Activated effector memory CD4-positive, alpha-beta T cell treated with anti-CD3 and anti-CD28 coated beads, Interleukin-2, amount 50 U/mL, for 16 hours (primary cell): ENCODE results near the gene CACNA1C.

Experiments used
- DNase-seq: peaks from one replicate; pipeline ENCODE4 v3.0.0-alpha.2; 2020

CACNA1C gene

DNA sequence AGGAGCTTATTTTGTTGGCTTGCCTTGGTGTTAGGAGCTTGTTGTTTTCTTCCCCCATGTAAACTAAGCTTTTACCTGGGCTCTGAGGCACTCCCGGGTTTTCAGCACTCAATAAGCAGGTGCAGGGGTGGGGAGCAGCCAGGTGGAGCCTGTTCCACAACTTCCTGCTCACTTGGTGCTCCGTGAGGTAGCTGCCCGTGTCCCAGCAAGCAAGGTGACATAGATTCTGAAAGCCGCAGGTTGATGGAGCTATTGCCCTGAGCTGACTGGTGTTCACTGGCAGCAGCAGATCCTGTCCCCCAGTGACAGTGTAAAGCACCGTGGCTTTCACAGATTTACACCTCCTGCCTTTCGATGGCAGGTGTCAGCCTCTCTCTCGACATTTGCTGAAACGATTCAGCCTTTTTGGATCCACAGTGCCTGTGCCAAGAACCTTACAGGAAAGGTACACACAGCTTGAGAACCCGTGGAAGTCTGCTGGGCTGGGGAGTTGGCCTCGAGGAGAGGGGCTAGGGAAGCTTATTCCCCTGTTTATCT is 446.2 kb downstream of the CACNA1C start:
- no peak for DNase-seq

DNA sequence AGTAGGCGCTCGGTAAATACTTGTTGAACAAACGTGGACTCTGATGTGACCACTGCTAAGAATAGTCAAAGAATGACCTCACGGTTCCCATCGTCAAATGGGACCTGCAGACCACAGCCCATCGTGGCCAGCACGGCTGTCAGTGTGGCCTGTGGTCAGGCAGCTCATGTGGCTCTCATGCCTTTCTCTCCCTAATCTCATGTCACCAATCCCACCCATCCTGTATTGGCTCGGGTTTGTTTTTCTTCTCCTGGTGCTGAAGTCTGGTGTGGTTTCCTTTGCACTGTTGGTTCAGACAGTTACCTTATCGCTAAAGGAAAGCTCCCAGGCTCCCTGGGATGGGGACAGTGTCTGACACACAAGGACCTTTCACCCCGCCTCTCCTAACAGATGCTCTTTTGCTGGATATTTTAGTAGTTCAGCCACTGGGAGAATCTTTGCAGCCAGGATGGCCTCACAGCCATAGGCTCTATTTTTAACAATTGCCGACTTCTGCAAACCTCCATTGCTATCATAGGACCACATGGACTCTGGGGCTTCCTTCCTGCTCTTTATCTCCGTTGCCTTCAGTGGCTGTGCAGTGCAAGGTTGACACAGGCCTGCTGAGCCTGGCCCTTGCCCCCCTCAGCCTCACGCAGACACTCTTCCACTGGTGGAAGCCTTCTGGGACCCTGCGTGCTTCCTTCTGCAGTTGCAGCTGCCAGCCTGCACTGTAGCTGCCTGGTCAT is 448.8 kb downstream of the CACNA1C start:
- no peak for DNase-seq

DNA sequence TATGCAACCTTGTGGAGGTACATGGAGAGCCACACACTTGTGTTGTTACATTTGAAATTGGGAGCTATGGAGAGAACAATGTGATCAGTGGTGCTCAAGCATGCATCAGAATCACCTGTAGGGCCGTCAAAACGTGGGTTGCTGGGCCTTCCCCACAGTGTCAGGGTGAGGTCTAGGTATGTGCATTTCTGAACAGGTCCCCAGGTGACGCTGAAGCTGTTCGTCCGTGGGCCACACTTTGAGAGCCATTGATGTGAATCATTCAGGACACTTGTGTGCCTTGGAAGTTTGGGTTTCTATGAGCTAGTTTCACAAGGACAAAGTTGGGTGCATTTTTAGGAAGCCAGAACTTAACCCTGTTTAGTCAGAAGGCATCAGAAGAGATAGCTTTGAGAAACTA is 450.2 kb downstream of the CACNA1C start:
- DNase-seq, result no peak

DNA sequence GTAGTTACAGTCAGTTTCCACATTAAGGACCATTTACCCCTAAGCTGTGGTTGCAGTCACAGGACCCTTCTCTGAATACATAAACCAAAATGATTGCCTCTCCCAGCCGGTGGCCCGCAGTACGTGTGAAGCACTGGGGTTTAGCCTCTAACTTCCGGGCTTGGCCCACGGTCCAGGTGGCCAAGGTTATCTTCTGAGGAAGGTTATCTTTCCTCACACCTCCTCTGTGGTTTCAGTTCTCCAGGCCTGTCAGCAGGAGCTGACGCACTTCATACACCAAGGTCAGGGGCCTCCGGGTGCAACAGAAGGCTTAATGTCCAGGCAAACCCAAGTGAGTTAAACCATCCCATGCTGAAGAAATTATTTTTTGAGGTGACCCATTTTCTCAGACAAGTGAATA is 451.0 kb downstream of the CACNA1C start:
- no peak for DNase-seq

DNA sequence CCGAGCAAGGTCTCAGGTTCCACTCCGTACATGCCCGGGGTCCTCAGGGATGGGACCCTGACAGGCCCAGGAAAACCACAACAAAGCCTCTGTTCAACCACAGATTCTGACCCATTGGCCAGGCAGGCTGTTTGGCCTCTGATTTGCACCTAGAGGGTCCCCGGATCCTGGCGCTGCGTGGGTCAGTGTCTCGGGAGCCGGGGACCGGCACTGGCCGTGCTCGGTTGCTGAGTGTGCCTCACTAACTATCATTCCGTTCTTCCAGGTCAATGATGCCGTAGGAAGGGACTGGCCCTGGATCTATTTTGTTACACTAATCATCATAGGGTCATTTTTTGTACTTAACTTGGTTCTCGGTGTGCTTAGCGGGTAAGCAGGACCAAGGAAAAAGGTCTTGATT is 451.8 kb downstream of the CACNA1C start:
- DNase-seq, result no peak

DNA sequence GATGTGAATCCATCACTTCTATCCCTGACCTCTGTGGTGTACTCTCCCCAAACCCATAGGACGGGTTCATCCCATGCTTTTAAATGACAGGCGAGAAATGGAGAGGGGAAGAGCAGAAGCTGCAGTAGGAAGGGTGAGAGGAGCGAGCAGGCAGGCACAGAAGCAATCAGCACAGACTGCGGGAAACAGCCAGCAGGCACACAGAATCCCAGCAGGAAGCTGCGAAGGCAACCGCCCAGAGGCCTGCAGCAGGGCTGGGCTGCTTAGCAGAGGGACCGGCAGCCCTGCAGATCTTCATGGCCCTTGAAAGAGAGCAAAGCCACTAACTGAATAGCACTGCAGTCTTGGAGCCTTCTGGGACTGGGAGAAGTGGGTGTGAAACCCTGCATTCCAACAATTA is 455.0 kb downstream of the CACNA1C start:
- DNase-seq, result no peak

DNA sequence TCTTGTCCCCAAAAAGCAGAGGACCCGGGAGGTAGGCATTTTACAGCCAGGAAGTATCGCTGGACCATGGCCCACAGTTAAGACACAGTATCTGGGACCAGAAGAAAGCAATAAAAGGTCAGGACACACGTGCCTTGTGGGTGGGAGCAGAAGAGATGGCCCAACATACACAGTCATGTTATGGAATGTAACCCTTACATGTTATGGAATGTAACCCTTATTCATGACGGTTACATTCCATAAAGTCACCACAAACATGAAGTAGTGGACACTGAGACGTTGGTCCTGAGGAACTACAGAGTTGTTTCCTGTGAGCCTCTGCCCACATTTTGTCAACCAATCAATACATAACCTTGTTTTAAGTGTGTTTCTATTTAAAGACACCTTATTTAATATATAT is 456.4 kb downstream of the CACNA1C start:
- DNase-seq, result no peak

DNA sequence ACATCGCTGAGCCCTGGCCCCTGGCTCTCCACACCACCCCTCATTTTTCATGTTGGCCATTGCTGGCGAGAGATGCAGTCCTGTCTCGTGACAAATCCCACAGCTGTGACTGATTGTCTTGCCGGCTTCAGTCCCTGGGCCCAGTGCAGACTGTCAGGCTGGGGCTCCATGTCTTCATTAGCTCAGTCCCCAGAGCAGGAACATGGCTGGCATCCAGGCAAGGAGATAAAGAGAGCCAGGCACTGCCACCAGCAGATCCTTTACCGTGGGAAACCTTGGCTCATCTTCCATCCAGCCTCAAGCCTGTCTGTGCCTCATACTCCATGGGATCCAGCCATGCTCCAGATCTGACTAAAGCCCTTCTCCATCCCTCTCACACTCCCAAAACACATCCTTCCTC is 457.3 kb downstream of the CACNA1C start:
- no peak for DNase-seq

DNA sequence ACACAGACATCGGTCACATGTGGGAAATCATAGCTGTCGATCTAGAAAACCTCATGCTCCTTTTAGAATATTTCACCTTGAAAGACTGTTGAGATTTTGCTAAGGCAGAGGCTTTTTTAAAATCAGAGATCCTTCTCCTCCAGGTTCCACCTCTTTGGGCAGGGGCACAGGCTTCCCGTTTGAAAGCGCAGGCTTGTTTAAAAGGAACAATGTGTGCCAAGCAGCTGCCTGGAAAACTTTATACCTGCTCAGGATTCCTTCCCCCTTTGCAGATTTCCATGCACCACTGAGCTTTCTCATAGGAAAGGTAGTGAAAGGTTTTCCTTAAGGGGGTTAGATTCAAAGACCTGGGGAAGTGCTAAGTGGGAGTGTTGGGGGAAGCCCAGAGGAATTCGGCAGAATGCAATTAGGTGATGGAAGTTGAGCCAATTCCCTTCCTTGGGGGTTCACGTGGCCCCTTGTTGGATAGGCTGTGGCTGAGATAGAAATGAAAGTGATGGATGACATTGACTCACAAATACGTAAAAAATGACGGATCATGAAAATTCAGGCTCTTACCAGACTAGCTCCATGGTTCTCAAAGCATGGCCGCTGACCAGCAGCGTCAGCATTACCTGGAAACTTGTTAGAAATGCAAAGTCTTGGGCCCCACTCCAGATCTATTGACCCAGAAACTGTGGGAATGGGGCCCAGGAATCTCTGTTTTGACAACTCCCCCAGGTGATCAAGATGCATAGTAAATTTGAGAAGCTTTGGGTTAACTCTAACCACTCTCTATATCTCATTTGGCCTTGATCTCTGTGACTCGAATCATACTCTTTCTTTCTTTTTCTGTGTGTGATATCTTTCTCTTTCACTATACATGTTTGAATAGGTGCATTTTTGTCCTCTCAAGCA is 460.6 kb downstream of the CACNA1C start:
- DNase-seq, result no peak

DNA sequence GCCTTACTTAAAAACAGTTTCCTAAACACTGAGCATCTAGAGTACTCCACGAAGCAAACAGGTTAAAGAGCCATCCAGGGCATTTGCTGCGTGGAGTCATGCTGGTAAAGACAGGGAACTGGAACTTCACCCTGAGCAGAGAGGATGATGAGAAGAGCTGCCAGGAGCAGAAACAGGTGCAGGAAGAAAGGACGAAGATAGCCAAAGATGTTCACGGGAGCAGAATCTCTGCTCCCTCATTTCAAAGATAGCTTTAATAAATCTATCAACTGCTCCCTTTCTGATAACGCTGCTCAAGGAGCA is 461.2 kb downstream of the CACNA1C start:
- no peak for DNase-seq

DNA sequence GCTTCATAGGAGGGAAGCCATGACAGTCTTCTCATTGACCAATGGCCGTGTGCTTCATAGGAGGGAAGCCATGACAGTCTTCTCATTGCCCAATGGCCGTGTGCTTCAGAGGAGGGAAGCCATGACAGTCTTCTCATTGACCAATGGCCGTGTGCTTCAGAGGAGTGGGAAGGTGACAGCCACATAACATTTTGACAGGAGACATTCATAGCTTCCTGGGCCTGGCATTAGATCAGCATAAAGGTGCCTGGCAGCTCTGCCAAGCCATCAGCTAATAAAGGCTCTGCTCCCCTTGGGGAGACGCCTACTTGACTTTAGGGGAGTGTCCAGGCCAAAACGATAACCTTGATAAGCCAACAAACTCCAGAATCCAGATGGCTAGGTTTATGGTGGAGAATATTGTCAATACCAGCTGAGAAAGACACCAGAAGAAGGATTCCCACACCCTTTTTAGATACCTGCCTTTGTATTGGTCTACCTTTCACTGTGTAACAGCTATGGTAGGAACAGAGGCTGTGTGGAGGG is 468.0 kb downstream of the CACNA1C start:
- DNase-seq, result no peak

DNA sequence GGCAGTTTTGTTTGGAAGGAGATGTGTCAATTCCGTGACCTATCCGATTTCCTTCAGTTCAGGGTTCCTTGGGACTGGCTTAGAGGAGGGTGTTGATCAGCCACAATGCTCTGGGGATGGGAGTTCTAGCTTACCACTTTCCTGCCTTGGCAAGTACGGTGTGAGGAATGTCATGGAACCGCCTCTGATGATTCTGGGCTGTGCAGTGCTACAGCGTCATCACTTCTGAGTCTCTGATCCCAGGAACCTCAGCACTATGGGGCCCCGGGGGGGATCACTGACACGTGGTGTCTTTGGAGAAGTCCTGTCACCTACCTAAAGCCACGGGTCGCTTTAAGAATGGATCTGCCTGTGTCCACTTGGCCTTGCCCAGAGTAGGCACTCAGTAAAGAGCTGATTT is 470.5 kb downstream of the CACNA1C start:
- DNase-seq, result no peak

DNA sequence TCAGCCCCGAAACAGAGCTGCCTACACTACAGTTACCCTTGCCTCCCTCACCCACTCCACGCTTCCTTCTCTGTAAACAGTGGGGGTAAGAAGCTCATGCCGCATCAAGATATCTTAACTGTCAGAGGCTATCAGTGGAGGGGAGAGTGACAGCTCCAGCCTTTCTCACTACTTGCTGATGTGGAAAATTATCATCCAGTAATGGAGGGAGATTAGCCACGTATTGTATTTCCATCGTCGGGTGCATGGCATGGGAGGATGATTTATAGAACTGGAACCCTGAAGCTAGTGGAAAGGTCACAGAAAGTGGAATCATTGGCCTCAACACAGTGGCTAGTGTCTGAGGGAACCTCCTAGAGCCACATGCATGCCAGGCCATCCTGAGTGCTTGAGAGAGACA is 471.1 kb downstream of the CACNA1C start:
- no peak for DNase-seq

DNA sequence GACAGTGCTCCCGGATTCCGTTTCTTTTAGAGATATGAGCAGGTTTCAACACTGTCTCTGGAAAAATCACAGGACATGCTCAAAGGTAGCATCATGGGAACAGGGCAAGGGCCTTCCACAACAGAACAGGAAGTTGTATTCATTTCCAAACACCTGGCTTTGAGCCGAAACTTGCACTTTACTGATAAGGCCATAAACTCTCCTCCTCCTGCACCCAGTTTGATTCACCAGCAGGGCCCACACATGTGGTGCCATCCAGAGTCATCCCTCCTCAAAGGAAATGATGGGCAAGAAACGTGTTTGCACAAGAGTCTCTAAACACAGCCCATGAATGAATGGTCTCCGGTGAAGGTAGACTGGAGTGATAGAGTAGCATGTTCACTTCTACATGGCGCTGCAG is 473.6 kb downstream of the CACNA1C start:
- no peak for DNase-seq

DNA sequence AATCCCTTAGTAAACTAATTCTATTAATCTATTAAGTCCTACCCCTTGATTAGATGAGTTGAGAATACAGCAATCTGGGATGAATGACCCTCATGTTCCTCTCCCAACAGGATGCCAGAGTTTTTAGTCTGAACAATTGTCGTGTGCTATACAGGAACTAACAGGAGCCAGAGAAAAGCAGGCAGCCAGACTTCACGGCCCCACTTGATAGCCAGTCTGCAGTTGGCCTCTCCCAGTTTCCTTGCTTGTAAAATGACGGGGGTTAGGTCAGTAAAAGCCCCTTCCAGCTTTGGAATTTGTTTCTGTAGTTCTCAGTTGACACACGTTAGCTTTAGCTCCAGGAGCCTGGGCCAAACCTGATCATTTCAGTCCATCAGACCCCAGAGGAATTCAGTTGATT is 475.2 kb downstream of the CACNA1C start:
- DNase-seq, result no peak

DNA sequence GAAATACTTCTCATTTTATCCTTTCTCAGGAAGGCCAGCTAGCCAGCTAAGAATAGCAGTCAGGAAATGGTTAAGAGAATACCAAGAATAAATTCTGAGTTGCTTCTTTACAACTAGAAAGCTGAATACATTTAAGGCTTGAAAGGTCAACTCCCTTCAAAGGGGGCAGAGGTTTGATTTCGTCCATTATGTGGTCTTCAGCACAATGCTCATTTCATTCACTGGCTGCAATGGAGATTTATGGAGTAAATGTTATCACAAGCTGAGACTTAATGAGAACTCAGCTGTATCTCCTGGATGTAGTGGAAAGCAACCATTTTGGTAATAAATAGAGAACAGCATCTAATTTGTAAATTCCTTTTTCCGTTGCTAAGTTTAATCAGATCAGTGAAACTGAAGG is 477.0 kb downstream of the CACNA1C start:
- DNase-seq, result no peak

DNA sequence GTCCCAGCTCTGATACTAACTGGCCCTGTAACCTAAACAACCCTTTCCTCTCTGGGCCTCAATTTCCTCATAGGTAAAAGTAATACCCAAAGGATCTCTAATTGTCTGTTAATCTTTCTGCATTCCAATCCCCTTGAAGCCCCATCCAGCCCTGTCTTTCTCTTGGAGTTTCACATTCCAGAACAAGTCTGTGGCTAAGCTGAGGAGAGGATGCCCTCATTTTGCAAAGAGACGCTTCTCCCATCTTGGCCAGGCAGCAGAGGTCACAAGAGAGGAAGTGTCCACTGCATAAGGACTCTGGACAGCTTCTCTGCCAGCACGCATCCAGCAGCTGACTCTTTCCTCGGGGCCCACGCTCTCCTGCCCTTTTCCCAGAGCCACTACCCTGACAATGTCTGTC is 478.6 kb downstream of the CACNA1C start:
- DNase-seq, result no peak

DNA sequence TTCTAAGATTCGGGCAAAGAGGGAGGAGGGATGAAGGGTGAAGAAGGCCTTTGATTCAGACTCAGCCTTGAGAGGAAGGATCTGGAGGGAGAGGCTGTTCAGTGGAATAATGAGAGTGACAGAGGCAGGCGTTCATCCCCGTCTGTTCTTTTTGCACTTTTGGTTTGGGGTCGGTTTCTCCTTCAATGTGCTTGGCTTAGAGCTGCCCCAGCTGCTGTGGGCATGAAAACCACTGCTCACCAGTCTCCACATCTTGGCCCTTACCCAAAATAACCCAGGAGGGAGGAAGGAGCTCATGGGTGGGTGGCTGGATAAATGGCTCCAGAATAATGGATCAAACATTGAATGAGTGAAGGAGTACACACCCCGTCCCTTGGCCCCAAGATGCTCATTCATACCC is 480.2 kb downstream of the CACNA1C start:
- no peak for DNase-seq

DNA sequence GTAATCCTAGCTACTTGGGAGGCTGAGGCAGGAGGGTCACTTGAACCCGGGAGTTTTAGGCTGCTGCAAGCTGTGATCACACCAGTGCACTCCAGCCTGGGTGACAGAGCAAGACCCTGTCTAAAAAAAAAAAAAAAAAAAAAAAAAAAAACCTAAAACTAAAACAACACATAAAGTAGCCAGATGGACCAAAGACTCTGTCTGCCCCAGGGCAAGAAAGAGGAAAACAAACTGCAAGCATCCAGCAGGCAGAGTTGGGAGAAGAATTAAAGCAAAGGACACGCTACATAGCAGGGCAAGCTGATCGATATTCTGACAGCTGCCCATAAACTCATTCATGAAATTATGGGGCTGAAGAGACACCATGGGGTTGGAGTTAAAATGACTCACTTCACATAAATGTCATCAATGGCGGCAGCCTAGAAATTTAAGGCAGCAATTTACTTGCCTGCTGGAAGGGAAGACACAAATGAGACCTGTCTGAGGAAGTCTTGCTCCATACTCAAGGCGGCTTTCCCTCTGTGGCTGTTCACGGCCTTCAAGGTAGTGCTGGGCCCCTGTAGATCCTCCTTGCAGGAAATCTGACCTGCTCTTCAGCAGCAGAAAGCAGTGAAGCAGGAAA is 482.9 kb downstream of the CACNA1C start:
- no peak for DNase-seq

DNA sequence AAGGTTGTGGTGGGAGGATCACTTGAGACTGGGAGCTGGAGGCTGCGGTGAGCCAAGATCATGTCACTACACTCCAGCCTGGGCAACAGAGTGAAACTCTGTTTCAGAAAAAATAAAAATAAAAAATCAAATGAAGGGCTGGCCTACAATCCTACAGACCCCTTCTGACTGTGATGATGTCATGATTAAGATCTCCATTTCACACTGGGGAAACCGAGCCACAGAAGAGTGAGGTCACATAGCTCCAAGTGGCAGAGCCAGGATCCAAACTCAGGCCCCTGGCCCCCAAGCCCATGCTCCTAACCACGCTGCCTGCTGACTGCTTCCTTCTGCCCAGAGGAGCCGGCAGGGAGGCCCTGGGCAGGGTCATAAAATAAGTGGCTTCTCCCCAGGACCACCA is 483.9 kb downstream of the CACNA1C start:
- no peak for DNase-seq

DNA sequence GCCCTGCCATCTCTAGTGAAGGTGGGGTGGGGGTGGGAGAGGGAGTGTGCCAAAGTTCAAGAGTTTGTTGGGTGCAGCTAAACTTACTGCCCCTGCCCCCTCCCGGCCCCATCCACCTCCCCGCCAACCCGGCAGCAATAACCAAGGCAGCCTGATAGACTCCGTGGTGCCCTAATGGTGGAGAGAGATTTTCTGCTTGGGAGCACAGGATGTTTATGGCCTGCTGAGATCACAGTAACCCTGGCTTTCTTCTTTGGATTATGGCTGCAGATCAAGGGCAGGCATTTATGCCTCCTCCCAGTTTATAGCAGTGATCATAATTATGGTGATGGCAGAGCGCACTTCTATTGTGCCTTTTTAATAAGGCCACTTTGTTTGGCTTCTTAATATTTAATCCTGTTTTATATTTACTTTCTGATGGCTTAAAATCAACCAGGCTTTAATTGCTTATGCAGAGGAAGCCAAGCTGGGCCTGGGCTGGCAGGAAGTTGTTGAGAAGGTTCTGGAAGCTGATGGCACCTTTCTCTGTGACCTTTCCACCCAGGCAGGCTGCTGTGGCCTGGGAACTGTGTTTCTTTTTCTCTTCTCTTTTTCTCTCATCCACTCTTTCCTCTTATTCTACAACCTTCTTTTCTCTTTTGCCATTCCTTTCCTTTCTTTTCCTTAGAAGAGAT is 485.2 kb downstream of the CACNA1C start:
- no peak for DNase-seq

DNA sequence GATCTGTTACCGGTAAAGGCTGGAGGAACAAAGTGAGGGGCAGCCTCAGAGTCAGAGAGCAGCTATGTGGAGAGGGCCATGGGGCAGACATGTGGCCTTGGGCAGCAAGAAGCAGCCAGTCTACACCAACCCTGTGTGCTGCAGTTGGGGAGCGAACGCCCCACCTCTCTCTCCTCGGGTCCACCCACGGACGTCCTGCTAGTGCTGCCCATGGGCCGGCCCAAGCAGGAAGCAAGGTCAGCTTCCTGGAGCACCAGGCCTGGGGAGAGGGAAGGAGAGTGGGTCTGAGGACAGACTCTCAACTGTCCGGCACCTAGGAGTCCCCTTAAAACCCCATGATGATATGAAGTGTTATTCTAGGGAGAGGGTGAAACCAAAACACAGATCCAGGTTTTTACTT is 487.2 kb downstream of the CACNA1C start:
- no peak for DNase-seq

DNA sequence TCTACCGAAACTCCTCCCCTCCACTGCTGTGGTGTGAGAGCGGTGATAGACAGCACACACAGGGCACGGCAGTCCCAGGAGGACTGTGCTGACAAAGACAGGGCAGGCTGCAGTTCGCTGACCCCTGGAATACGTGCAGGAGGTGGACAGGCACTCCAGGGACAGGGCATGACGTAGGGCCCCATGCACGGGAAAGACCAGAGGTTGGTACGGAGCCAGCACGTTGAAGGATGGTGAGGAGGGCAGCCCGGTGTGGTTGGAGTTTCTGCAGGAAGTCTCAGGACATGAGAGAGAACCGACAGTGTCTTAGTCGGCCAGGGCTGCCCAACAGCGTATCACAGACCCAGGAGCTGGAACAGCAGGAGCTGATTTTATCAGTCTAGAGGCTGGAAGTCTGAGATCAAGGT is 487.8 kb downstream of the CACNA1C start:
- no peak for DNase-seq
